H1 (cell line): ENCODE data around the gene CDIPT. TPM values are rescaled to one million over a fixed set of nuclear protein-coding genes. Genes with fewer than 3 reads are reported as not detected.

ENCODE experiments used
- CTCF ChIA-PET: fragments of 300-600 bp; sonication (Branson Sonifier 250); formaldehyde crosslinking; loops from one replicate; lab custom pipeline; 2021; ENCODE audit not compliant: partially characterized antibody; lab: Charles Lee
- POLR2A ChIA-PET: fragments of 300-600 bp; sonication (Branson Sonifier 250); formaldehyde crosslinking; loops from one replicate; lab custom pipeline; 2021; ENCODE audit warnings: inconsistent platforms; ENCODE audit not compliant: partially characterized antibody; lab: Charles Lee
- DNase-seq, 2 experiments: peaks; one replicate each; pipeline versions ENCODE4 v3.0.0 to v3.0.0-alpha.2; 2010 to 2022; ENCODE audit warnings: low spot score in 2 of 2, low read depth in 1 of 2, mixed read lengths in 1 of 2
- FAIRE-seq: peaks from 2 replicates; lab custom pipeline; 2011; peaks lifted over from hg19 to GRCh38; lab: Jason Lieb, UNC
- H2AFZ ChIP-seq: 2 replicates; pipeline ENCODE4 v1.8.1; 2012; ENCODE audit warnings: low read length, inconsistent platforms
- H2AK5ac ChIP-seq: 2 replicates; pipeline ENCODE4 v1.6.1; 2013; ENCODE audit warnings: low read depth, low read length
- H2BK120ac ChIP-seq: replicated peaks from 2 replicates; pipeline ENCODE3; 2013; ENCODE audit warnings: low read depth, low read length, inconsistent platforms
- H2BK12ac ChIP-seq: 2 replicates; pipeline ENCODE4 v1.6.1; 2013; ENCODE audit warnings: low read depth, low read length
- H2BK15ac ChIP-seq: 2 replicates; pipeline ENCODE4 v1.6.1; 2013; ENCODE audit warnings: low read length
- H2BK20ac ChIP-seq: 2 replicates; pipeline ENCODE4 v1.6.1; 2013; ENCODE audit warnings: low read length
- H2BK5ac ChIP-seq: 2 replicates; pipeline ENCODE4 v1.6.1; 2013; ENCODE audit warnings: low read depth, low read length
- H3K14ac ChIP-seq: 2 replicates; pipeline ENCODE4 v1.6.1; 2013; ENCODE audit warnings: inconsistent platforms; ENCODE audit not compliant: insufficient read length
- H3K18ac ChIP-seq: 2 replicates; pipeline ENCODE4 v1.6.1; 2013; ENCODE audit warnings: low read length; ENCODE audit errors: extremely low read depth
- H3K23ac ChIP-seq: 2 replicates; pipeline ENCODE4 v1.6.1; 2013; ENCODE audit warnings: inconsistent platforms; ENCODE audit not compliant: insufficient read length
- H3K23me2 ChIP-seq: 2 replicates; pipeline ENCODE4 v1.6.1; 2013; ENCODE audit warnings: low read depth, low read length
- H3K27ac ChIP-seq: 2 replicates; pipeline ENCODE4 v1.6.1; 2011; ENCODE audit warnings: low read depth, low read length, inconsistent platforms
- H3K27me3 ChIP-seq, 4 experiments: replicated peaks in 1 of 4; 1 replicate in 1 of 4; 2 replicates in 3 of 4; pipeline versions ENCODE4 v1.6.1 to v1.8.1; 2011 to 2013; ENCODE audit warnings: low read length in 3 of 4, mild to moderate bottlenecking in 3 of 4, inconsistent platforms in 2 of 4, mixed read lengths in 2 of 4, moderate library complexity in 1 of 4; ENCODE audit not compliant: control insufficient read depth in 3 of 4, insufficient read depth in 3 of 4; ENCODE audit errors: extremely low read depth in 1 of 4
- H3K36me3 ChIP-seq, 4 experiments: 2 replicates each; pipeline versions ENCODE4 v1.6.1 to v1.8.1; 2011 to 2013; ENCODE audit warnings: mild to moderate bottlenecking in 4 of 4, low read length in 3 of 4, moderate library complexity in 2 of 4, control low read depth in 1 of 4, inconsistent platforms in 1 of 4; ENCODE audit not compliant: insufficient read depth in 4 of 4, control insufficient read depth in 2 of 4
- H3K4ac ChIP-seq: replicated peaks from 2 replicates; pipeline ENCODE3; 2013; ENCODE audit warnings: low read length, low read depth, mixed read lengths, inconsistent platforms; ENCODE audit not compliant: insufficient read length
- H3K4me1 ChIP-seq, 4 experiments: replicated peaks in 1 of 4; 1 replicate in 1 of 4; 2 replicates in 3 of 4; pipeline versions ENCODE4 v1.6.1 to v1.8.1; 2011 to 2013; ENCODE audit warnings: low read length in 3 of 4, inconsistent platforms in 2 of 4, mixed read lengths in 1 of 4; ENCODE audit not compliant: insufficient read depth in 4 of 4, control insufficient read depth in 3 of 4
- H3K4me2 ChIP-seq, 2 experiments: 2 replicates each; pipeline versions ENCODE4 v1.6.1 to v1.8.1; 2011 to 2013; ENCODE audit warnings: low read depth in 2 of 2, low read length in 2 of 2, control low read depth in 1 of 2, inconsistent platforms in 1 of 2, mild to moderate bottlenecking in 1 of 2; ENCODE audit not compliant: insufficient read depth in 1 of 2
- H3K4me3 ChIP-seq, 4 experiments: fragments of 200-600, 300-600 bp in 1 of 4; sonication (generic), shearing (Covaris generic), sonication (Bioruptor Twin) in 1 of 4; 2 replicates each; pipeline versions ENCODE4 v1.5.1 to v1.8.1; 2011 to 2016; ENCODE audit warnings: low read length in 4 of 4, low read depth in 3 of 4, control low read depth in 2 of 4, inconsistent platforms in 2 of 4, mild to moderate bottlenecking in 2 of 4, mixed read lengths in 1 of 4, moderate library complexity in 1 of 4; ENCODE audit not compliant: insufficient read depth in 2 of 4; ENCODE audit errors: extremely low read depth in 1 of 4
- H3K56ac ChIP-seq: replicated peaks from 2 replicates; pipeline ENCODE3; 2013; ENCODE audit warnings: low read depth, mild to moderate bottlenecking, mixed read lengths, low read length, inconsistent platforms; ENCODE audit not compliant: insufficient read length
- H3K79me1 ChIP-seq: 2 replicates; pipeline ENCODE4 v1.6.1; 2013; ENCODE audit warnings: low read depth, low read length, control low read depth
- H3K79me2 ChIP-seq, 2 experiments: 2 replicates each; pipeline versions ENCODE4 v1.6.1 to v1.8.1; 2012 to 2013; ENCODE audit warnings: low read length in 2 of 2, mild to moderate bottlenecking in 2 of 2, inconsistent platforms in 1 of 2; ENCODE audit not compliant: insufficient read depth in 2 of 2, control insufficient read depth in 1 of 2
- H3K9ac ChIP-seq, 4 experiments: replicated peaks in 1 of 4; 1 replicate in 1 of 4; 2 replicates in 3 of 4; pipeline versions ENCODE4 v1.6.1 to v1.8.1; 2011 to 2013; ENCODE audit warnings: low read depth in 3 of 4, low read length in 3 of 4, control low read depth in 2 of 4, mild to moderate bottlenecking in 2 of 4, moderate library complexity in 2 of 4, inconsistent platforms in 1 of 4; ENCODE audit errors: extremely low read depth in 1 of 4
- H3K9me3 ChIP-seq, 2 experiments: 2 replicates each; pipeline versions ENCODE4 v1.6.1 to v1.8.1; 2012 to 2013; ENCODE audit warnings: mild to moderate bottlenecking in 2 of 2, moderate library complexity in 2 of 2, control low read depth in 1 of 2, inconsistent platforms in 1 of 2, low read depth in 1 of 2, low read length in 1 of 2, mixed read lengths in 1 of 2; ENCODE audit not compliant: insufficient read depth in 2 of 2
- H4K20me1 ChIP-seq, 2 experiments: replicated peaks in 1 of 2; 2 replicates each; pipeline versions ENCODE3 to v1.8.1; 2011 to 2013; ENCODE audit warnings: inconsistent platforms in 2 of 2, low read length in 2 of 2, mild to moderate bottlenecking in 1 of 2; ENCODE audit not compliant: insufficient read depth in 2 of 2, control insufficient read depth in 1 of 2
- H4K5ac ChIP-seq: 2 replicates; pipeline ENCODE4 v1.6.1; 2013; ENCODE audit warnings: low read length, low read depth, mixed read lengths, inconsistent platforms; ENCODE audit not compliant: insufficient read length
- H4K8ac ChIP-seq: 2 replicates; pipeline ENCODE4 v1.8.0; 2013; ENCODE audit warnings: mild to moderate bottlenecking, moderate library complexity, low read length, inconsistent platforms; ENCODE audit not compliant: insufficient read depth; ENCODE audit errors: extremely low read depth
- H4K91ac ChIP-seq: replicated peaks from 2 replicates; pipeline ENCODE3; 2013; ENCODE audit warnings: low read length, mixed read lengths, inconsistent platforms; ENCODE audit not compliant: insufficient read length
- CTBP2 ChIP-seq: IDR thresholded peaks from 2 replicates; pipeline ENCODE4 v1.7.0; 2011; ENCODE audit warnings: borderline replicate concordance, mild to moderate bottlenecking, moderate library complexity, mixed read lengths, low read length; ENCODE audit not compliant: insufficient read depth, insufficient read length
- EGR1 ChIP-seq: IDR thresholded peaks from 2 replicates; pipeline ENCODE4 v1.6.1; 2011; ENCODE audit warnings: low read depth, low read length, borderline replicate concordance
- EP300 ChIP-seq, 2 experiments: IDR thresholded peaks; 1 replicate in 1 of 2; 2 replicates in 1 of 2; pipeline ENCODE4 v1.6.1; 2011 to 2012; ENCODE audit warnings: low read depth in 2 of 2, low read length in 2 of 2, mild to moderate bottlenecking in 2 of 2, borderline replicate concordance in 1 of 2, inconsistent platforms in 1 of 2, moderate library complexity in 1 of 2
- EZH2 ChIP-seq: fragments of 200-600 bp; sonication (generic); IDR thresholded peaks from 2 replicates; pipeline ENCODE4 v1.7.1; 2012; ENCODE audit warnings: low read depth, mild to moderate bottlenecking, moderate library complexity, low read length, inconsistent platforms; ENCODE audit not compliant: severe bottlenecking
- GABPA ChIP-seq: IDR thresholded peaks from 2 replicates; pipeline ENCODE4 v1.6.1; 2011; ENCODE audit warnings: mild to moderate bottlenecking, low read length, moderate library complexity, borderline replicate concordance; ENCODE audit not compliant: insufficient read depth
- JUND ChIP-seq: IDR thresholded peaks from 2 replicates; pipeline ENCODE4 v1.6.1; 2011; ENCODE audit warnings: mild to moderate bottlenecking, improper control_type of control experiment, low read length
- MAFK ChIP-seq: IDR thresholded peaks from 2 replicates; pipeline ENCODE4 v1.6.1; 2012; ENCODE audit warnings: low read depth, mild to moderate bottlenecking, improper control_type of control experiment, low read length
- PHF8 ChIP-seq: fragments of 200-600 bp; sonication (generic); conservative IDR thresholded peaks from 2 replicates; pipeline ENCODE4 v1.7.1; 2012; ENCODE audit warnings: low read depth, mild to moderate bottlenecking, inconsistent platforms, low read length, moderate library complexity
- POLR2A ChIP-seq, 2 experiments: IDR thresholded peaks; 1 replicate in 1 of 2; 2 replicates in 1 of 2; pipeline ENCODE4 v1.6.1; 2011; ENCODE audit warnings: low read depth in 2 of 2, low read length in 2 of 2, mild to moderate bottlenecking in 2 of 2; ENCODE audit errors: control extremely low read depth in 1 of 2
- SIRT6 ChIP-seq: IDR thresholded peaks from one replicate; pipeline ENCODE4 v1.7.1; 2012; ENCODE audit warnings: low read length, inconsistent platforms
- SIX5 ChIP-seq: IDR thresholded peaks from 2 replicates; pipeline ENCODE4 v1.6.1; 2011; ENCODE audit warnings: mild to moderate bottlenecking, low read depth, low read length
- SUZ12 ChIP-seq: fragments of 200-600 bp; sonication (generic); IDR thresholded peaks from 2 replicates; pipeline ENCODE4 v1.6.1; 2012; ENCODE audit warnings: mild to moderate bottlenecking, inconsistent platforms, low read length, moderate library complexity, mixed read lengths
- TEAD4 ChIP-seq: IDR thresholded peaks from 2 replicates; pipeline ENCODE4 v1.6.1; 2012; ENCODE audit warnings: low read depth, low read length, inconsistent platforms, mixed read lengths
- WGBS, 2 experiments: shearing (Covaris generic) in 1 of 2; methylation state at CpG; one replicate each; pipeline versions ENCODE4 v1.1.6 to v1.1.7; 2013 to 2015; ENCODE audit warnings: low lambda C conversion rate in 2 of 2, mixed read lengths in 2 of 2, inconsistent platforms in 1 of 2, low coverage in 1 of 2, missing lambda C conversion rate in 1 of 2; ENCODE audit not compliant: insufficient replicate concordance in 2 of 2, insufficient coverage in 1 of 2, insufficient read length in 1 of 2; ENCODE audit errors: extremely low coverage in 1 of 2, missing lambda C conversion rate in 1 of 2; 5-methylcytosine and 5-hydroxymethylcytosine counted together
- polyA plus RNA-seq, 7 experiments: library from polyadenylated mRNA; depleted of rRNA in 3 of 7; stranded (reverse) in 5 of 7; unstranded in 2 of 7; fragments of >200 nt in 5 of 7; fragments of 200-250 nt in 2 of 7; gene quantifications; 1 replicate in 5 of 7; 2 replicates in 1 of 7; 4 replicates in 1 of 7; pipeline versions ENCODE4 v1.2.1 to v1.2.3, GENCODE V29; 2011 to 2013; ENCODE audit warnings: missing spikeins in 2 of 7, mixed read lengths in 2 of 7
- total RNA-seq: library from RNA; stranded (reverse); fragmentation: NEBNext Ultra II Directional; extraction: Animal tissue kit (Norgen Biotek cat#: 25700); gene quantifications from 2 replicates; pipeline ENCODE4 v1.2.1, GENCODE V29; 2021

The CDIPT gene
- total and polyA plus RNA-seq, 2 of the 8 experiments (the other 6 are each of a cell fraction or from before 2014, with no cell fraction given) = 69.2 to 140 TPM

GRCh38 chr16:29854520-29855100 is 8.4 kb downstream of the CDIPT start:
- Histone ChIP-seq H2AK5ac (0 out of 2 replicates have a peak overlapping the region, but pooled peaks have one; percentile 24), H3K18ac (no peak overlapping the region), H2BK120ac (no peak overlapping the region), H2BK5ac (no peak overlapping the region), H2BK12ac (no peak overlapping the region), H4K20me1 (no peaks in the 10 kb centered on the region), H3K23me2 (no peaks in the 10 kb centered on the region), H3K23ac (no peak overlapping the region), H3K4ac (no peak overlapping the region), H3K56ac (no peak overlapping the region), H3K27me3 (no peaks in the 10 kb centered on the region), H3K79me1 (no peaks in the 10 kb centered on the region), H2AFZ (no peak overlapping the region), H4K91ac (no peak overlapping the region), H4K8ac (no peak overlapping the region), H3K9me3 (no peaks in the 10 kb centered on the region), H3K36me3 (peaks cover 0 to 8% (median 2%) of the 10 kb centered on the region in 4 experiments; a peak in 3 of 8 replicates), H2BK20ac (no peak overlapping the region), H3K4me3 (no peak overlapping the region), H2BK15ac (0 out of 2 replicates have a peak overlapping the region, but pooled peaks have one; percentile 61), H3K4me1 (no peaks in the 10 kb centered on the region), H3K27ac (no peak overlapping the region), H3K4me2 (no peak overlapping the region), H3K14ac (no peak overlapping the region), H3K79me2 (no peaks in the 10 kb centered on the region), H4K5ac (no peak overlapping the region), H3K9ac (no peak overlapping the region)
- FAIRE-seq (no peak), DNase-seq (no peak)
- ChIA-PET CTCF (interaction anchor here (0.6 to 15.0 kb wide), 6 partner anchors 12 to 178 kb away, joined by 3 to 212 read pairs (median 6); partner anchors contain the start of genes MVP, PAGR1 and TLCD3B), POLR2A (interaction anchor here (0.9 to 2.5 kb wide), 4 partner anchors 9 to 47 kb away, joined by 3 to 9 read pairs (median 6); partner anchors contain the start of gene CDIPT)
- WGBS, 2 experiments = 96% methylated on average over 5 of the region's 5 CpGs; no CpG with 5 or more reads in 1 of the 2 experiments
- TF ChIP-seq SUZ12 (no peak), POLR2A (IDR thresholded peaks at IDR 0.05; ENCODE audit: control extremely low read depth in 1 of 2, low read depth in 2 of 2, low read length in 2 of 2) (no peak), CTBP2 (no peak), PHF8 (no peak), EGR1 (no peak), MAFK (no peak), GABPA (no peak), TEAD4 (no peak), EZH2 (no peak), EP300 (IDR thresholded peaks at IDR 0.05; ENCODE audit: borderline replicate concordance in 1 of 2, low read depth in 2 of 2, low read length in 2 of 2) (no peak), JUND (no peak), SIX5 (no peak), SIRT6 (no peak)
